ENCODE results near the gene SOS1.

SOS1 gene

DNA sequence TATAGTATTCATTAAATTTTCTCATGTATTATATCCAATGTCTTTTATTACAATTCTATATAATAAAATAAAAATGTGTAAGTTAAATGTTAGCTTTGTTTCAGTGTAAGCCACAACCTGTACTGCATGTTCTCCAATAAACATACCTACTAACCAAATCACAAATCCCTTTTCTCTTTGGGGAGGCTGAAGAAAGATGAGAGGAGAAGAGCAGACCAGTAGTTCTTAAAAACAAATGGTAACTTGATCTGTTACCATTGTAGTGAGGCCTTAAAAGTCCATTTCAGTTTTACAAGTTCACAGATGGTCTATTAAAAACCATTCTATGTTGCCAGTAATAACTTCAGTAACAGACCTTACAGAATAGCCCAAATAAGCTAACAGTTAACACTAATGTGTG is 100.5 kb downstream of the SOS1 start:
- no peak for DNase-seq

DNA sequence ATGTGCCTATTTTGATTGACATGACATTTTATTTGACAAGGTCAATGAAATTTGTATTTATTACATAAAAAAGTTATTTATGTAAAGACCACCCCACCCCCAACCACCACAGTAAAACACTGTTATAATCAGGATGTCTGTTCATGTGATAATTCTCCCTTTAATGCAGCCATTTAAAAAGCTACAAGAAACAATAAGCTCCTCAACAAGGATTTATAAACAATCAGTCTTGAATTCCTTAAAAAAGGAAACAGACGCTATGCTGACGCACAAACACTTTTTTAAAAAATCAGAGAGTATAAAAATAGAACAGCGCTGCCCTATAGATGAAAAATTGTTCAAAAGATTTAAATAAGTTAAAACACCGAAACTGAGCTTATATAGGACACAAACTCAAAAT is 102.2 kb downstream of the SOS1 start:
- DNase-seq = no peak

DNA sequence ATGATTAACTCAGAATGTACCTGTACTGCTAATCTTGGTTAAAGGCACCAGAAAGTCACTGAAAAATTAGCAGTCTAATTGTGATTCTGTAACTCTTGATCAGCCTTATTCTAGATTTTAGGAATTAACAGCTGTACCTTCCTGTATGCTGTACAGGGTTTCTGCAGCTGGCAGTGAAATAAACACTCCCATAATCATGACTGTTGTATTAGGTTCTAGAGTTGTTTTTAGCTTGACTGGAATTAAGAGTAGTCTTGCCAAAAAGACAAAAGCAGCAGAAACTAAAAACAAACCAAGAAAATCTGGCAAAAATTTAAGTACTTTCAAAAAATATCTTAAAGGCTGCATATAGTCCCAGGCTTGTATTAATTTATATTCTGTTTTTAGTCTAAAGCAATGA is 103.5 kb downstream of the SOS1 start:
- DNase-seq = no peak

DNA sequence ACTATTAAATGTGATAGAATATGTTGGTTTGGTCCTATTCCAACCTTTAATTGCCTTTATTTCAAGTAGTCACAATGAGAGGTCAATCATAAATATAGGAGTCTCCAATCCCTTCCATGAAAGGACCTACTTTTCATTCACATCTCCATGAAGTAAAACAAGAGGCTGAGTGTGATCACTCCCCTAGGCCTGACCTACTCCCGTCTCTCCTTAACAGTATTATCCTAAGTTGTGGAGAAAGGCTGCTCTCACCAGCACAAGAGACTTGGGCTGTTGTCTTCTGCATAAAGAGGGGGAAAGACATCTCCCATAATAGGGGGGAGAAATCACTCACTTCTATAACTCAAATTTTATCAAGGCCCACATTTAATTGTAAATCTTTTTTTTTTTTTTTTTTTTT is 105.4 kb downstream of the SOS1 start:
- DNase-seq = no peak

DNA sequence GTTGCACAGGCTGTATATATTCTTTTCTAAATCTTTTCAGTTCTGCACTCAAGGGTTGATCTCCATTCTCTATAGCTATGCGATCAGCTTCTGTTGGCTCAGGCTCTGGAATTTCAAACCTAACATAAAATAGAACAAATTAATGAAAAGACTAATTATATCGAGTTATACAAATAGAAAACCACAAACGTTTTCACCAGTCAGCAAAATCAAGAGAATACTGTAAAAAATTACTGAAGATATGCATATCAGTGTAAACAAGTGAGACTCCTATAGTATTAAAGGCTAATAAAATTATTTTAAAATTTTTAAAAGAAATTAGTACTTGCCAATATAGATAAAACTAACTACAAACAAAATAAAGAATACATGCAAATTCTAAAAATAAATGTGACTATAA is 107.0 kb downstream of the SOS1 start:
- DNase-seq = no peak

DNA sequence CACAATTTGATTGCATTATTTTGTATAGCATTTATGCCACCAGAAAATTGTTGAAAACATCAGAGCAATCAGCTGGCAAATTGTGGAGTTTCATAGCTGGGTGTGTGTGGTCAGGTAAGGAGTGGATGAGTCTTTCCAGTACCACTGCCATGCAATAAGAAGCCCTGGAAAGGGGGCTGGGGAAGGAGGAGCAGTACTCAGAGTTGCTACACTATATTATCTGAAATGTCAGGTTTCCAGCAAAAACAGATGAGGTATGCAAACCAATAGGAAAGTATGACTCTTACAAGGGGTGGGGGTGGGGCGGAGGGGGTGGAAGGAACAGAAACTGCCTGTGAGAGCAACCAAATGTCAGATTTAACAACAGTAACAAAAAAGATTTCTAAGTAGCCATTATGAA is 112.2 kb downstream of the SOS1 start:
- no peak for DNase-seq

DNA sequence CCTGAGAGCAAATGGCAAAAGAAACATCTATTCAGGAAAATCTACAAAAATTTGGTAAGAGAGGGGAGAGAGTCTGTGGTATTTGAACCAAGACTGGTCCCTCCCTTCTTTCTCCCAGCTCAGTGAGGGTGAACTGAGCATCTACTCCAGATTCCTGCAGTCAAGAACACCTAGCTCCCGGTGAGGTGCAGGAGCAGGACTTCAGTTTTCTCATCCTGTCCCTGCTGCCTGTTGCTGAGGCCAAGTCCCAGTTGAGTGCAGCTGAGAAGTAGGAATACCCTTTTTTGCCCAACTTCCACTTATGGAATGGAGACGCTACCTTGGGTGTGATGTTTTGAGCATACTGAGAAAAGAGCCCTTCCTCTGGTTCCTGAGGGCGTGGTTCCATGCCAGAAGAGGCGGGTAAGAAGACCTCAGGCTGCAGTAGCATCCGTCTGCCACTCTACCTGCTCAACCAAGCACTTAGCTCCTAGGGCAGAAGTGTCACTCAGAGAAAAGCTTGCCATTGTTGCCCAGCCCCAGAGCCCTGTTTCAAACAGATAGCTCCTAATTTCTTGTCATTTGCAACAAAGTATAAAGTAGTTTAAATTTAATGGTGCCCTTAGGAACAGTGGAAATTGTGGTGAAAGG is 112.9 kb downstream of the SOS1 start:
- DNase-seq = no peak

DNA sequence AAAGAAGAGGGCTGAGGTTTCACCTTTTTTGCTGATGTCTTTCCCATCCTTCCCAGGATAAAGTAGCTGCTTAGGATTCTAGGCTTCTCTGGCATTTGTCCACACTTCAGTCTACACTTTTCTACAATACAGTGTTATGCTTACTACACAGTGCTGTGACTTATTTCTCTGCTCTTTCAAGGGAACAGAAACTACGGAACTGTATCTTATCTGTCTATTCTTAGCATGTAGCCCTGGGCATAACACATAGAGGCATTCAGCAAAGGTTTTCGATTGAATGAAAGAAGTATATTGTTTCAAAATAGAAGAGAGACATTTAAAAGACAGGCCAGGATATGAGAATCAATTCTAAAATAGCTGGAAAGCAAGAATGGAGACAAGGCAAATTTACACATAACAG is 120.3 kb downstream of the SOS1 start:
- no peak for DNase-seq

DNA sequence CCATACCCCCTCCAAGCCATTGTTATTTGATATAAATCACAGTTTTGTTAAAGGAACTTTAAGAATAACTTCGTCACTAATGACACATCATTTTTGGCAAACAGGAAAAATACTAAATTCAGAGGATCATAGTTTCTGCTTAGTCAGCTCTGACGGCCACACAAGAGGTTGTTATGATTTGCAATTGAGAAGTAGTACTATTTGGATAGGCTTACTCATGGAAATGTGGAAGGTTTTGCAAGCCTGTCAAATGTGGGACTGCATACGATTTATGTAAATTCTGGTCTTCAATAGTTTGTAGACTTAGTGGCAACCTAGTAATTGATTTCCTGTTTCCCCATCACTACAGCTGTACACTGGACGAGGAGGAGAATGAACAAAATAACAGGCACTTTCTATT is 123.1 kb downstream of the SOS1 start:
- no peak for DNase-seq

DNA sequence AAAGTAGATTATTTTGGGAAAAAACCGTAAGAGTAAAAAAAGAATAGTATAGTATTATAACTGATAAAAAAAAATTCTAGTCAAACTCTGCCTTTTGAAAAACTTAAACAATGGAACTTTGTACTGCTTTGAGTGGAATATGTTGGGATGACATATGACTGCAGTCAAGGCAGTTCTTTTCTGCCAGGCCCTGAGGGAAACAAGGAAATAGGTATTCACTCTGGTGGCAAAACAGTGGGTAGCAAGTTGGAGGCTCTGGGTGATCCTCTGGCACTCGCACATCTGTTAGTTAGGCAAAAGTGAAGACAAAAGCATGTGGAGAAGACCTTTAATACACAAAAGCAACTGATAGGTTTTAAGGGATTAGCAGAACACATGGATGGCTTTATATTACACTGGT is 129.0 kb downstream of the SOS1 start:
- no peak for DNase-seq

DNA sequence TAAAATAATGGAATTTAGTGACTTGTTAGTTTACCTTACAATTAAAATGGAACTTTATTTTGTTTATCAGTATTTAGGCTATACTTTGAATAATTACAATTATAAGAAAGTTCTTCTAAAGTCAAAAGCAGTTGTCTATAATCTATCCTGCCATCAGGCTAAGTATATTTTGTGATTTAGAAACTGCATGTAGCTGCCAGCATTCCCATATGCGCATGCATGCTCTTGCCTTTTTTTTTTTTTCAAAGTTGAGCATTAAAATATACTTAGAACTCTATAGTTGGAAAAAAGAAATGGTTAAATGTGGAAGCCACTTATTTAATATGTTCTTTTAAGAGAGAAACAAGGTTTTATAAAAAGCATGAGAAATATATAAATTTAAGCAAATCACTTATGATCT is 132.1 kb downstream of the SOS1 start:
- no peak for DNase-seq

DNA sequence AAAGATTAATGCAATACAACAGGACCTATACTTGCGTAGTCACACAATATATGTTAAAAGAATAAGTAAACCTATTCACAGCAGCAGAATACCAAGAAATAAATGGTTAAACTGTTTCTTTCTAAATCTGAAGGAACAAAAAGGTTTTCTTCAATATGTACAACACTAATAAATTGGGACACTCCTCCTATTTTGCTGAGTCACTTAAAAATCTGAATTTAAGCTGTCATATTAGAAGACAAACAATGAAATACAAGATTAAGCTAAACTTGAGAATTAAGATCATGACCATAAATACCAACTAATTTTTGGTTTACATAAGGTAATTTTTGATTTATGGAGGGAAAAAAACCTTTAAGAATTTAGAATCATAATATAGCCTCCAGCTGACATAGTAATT is 138.4 kb downstream of the SOS1 start:
- no peak for DNase-seq

DNA sequence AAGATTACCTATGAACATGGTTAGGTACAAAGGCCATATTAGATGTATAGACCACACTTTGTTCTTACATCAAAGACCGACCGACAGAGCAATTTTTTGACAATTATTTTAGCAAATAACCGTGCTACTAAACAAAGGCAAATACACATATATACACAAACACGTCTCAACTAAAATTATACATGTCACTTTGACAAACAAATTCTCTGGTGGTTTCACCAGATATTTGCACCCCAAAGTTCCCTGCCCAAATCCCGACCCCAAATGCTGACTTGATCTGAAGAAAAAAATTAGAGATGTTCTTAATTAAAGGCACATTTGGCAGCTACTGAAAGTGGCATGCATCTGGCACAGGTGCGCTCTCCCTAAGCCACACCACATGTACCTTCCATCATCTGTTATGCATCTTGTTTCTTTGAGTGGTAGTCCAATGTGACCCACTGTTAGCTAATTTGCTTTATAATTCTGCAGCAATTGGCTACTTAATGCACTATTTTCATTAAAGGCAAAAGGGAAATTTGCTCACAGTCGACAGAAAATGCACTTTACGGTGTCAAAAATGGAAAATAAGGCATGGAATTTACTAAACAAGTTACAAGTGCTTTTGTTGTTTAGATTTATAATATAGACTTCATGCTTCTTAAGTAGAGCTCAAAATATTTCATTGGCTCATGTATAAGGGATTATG is 139.0 kb downstream of the SOS1 start:
- no peak for DNase-seq

DNA sequence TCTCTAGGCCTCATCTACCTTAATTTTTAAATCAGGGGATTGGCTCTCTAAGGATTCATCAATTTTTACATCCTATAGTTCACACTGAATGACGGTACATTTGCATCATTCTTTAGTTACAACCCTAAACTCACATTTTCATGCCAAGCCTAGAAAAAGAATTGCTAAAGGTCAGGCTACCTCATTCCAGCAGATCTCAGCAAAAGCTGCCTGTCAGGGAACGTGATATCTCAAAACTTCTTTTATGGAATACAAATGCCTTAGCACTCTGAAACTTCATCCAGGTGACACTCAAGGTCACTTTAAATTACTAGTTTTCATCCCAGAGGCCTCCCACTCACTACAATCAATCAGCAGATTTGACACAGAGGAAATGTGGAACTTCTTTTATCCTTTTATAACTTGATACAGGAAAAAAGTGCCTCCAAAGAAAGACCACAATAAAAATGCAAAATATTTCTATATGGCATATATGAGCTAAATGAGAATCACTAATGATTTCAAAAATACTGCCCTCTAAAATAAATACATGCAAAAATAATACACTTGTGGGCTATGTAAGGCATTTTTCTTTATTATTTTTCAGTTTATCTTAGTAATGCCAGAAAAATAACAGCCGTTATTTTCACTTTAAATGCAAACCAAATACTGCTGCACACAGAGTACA is 139.7 kb downstream of the SOS1 start:
- DNase-seq = no peak

DNA sequence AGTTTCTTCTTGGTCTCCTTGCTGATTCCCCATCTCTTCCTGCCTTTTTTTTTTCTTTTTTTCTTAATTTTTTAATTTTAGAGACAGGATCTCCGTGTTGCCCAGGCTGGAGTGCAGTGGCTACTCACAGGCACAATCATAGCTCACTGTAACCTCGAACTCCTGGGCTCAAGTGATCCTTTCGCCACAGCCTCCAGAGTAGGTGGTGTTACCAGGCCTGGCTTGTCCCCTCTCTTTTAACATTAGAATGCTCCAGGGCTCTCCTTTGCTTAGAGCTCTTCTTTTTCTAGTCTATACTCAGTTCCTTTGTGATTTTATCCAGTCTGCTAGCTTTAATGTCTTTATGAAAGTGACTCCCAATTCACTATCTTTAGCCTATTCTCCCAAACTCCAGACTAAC is 141.9 kb downstream of the SOS1 start:
- DNase-seq = no peak

DNA sequence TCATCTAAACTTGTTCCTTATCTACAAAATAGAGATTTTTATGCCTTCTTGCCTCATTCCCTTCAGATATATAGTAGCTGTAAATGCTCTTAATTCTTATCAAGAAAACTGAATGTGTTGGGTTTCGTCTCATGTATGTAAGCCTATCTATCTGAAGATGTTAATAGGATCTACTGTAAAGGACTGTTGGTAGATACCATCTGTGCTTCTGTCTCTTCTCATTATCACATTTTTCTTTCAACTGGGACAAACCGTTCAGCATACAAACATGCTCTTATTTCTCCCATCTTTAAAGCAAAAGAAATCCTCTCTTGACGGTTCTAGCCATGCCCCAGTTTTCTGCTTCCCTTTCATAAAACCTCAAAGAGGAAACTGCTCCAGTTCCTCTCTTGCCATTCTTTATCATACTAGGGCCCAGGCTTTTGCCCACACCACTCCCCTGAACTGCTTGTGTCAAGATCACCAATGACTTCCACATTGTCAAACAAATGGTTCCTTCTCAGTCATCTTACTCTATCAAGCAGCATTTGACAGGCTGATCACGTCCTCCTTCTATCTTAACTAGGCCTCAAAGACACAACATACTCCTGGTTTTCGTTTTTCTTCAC is 142.5 kb downstream of the SOS1 start:
- no peak for DNase-seq

DNA sequence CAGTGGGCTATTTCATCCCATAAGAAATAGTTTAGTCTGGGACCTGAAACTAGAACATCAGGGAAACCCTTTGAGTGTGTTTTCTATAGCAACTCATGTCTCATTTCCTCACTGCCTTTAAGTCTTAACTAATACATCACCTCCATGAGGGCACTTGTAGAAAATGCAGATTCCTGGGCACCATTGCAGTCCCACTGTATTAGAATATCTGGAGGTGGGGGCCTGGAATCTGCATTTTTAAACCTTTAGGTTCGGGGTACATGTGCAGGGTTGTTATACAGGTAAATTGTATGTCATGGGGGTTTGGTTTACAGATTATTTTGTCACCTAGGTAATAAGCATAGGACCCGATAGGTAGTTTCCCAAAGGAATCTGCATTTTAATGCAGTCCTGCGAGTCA is 143.8 kb downstream of the SOS1 start:
- DNase-seq = no peak

DNA sequence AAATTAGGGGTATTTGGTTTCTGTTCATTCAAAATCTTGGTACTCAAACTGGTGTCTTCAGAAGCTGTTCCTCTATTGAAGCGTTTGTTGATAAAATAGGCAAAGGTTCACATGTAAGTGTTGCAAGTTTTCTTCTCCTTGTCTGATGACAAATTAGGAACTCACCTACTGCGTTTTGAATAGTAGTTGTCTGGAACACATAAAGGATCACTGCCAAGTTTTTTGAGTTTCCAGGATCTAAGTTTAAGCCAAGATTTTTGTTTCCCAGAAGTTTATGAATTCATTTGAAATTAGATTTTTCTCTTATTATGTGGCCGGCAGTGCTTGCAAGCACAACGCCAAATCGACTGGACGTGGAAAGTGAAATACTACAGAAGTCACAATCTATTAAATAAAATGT is 145.8 kb downstream of the SOS1 start:
- no peak for DNase-seq

DNA sequence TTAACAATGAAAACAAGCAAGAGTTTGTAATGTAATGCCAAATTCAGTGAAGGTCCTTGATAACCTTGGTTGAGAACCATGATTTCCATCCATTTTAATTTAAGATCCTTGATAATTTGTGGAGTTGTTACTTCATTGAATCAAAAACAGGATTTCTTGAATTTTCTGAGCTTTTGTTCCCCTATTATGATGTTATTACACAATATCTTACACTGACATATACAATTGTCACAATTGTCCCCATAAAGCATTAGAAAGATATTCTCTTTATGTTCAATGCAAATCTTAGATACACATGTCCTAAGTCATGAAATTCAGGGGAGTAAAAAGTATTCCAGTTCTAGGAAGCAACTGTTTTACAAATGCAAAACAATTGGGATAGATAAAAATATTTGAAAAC is 147.6 kb downstream of the SOS1 start:
- DNase-seq = no peak

DNA sequence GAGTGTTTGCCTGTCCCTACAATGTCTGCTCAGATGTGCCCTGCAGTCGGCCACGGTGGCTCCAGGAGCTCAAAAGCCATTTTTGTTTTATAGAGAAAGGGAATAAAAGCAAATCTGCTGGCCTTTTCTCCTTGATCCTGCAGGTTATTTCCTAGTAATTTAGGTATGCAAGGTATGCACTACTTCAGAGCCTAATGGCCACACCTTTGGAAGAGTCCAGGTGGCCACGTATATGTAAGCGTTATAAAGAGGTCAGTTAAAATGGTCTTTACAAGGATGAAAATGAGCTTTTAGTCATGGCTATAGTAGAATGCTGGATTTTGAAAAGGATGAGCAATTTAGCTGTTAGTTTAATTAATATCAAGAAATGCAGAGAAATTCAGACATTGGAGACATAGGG is 149.5 kb downstream of the SOS1 start:
- DNase-seq = no peak

DNA sequence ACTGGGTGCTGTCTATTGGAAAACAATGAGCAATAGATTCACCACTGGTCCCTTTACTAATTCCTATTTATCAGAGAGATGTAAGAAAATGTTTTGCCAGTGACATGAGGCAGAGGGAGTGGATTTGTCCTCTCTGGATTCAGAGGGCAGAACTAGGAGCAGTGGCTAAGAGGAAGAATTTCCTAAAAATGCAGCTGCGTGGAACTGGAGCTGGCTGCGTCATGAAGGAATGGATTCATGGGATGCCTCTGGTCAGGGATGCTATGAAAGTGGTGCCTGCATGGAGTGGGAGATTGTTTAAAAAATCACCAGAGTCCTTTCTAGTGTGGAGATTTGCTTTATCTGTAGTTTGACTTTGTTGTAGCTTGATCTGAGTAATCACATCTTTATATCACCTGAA is 152.8 kb downstream of the SOS1 start:
- DNase-seq = no peak

DNA sequence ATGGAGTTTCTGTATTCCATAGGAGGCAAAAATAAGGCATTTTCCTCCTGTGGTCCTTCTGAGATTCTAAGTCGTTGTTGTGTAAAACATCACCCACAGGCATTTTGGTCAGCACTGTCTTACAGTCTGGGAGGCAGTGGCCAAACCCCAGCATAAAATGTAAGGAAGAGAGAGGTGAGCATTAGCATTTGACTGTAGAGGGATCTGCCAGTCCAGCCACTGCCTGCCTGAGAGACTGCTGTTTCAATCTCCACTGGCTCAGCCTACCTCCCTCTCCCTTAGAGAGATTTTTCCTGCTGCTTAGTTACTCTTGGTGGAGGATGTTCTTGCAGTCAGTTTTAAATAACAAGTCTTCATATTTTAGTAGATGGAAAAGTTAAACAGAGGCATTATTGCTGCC is 154.2 kb downstream of the SOS1 start:
- DNase-seq = no peak

DNA sequence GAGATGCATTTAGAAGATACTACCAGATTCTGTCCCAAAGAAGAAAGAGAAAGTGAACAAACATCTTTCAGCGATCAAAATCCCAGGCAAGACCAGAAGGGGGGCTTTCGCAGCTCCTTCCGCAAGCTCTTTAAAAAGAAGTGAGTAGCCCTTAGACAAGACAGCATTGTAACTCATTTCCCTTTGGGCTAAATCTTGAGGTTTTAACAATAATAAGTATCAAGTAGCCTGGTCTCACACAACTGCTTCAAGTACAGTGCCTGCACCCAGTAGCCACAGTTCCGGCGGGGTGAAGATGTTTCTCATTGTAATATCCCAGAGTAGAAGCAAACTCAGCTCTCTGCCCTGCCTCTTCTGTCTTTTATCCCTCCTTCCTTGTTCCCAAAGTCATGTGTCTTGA is 154.8 kb downstream of the SOS1 start:
- DNase-seq = no peak

DNA sequence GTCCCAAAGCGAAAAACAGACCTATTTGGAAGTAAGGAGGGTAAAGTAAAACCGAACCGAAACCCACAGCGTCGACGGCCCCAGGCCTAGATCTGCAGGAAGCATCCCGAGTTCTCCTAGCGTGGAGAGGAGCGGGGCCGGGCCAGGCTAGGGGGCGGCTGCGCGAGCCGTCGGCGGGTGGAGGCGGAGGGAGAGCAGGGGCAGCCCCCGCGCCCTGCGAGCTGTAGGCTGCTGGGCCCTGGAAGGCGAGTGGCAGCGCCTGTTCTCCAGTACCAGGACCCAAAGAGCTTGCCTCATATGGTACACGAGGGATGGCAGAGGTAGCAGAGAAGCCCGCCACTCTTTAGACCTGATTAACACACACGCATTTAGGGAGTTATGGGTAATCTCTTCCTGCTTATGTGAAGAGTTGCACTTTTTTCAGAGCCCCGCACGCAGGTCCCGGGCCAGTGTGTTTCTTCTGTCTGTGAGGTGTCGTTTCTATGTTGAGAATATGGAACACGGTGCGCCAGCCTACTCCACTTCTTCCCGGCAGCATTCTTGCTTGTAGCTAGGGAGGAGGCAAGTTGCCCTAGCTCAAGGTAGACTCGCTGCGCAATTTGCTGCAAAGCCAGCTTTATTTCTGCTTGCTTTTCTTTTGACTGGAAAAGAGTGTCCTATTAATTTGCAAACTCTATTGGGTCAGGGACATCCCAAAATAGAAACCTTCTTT is 160.1 kb downstream of the SOS1 start:
- DNase-seq = no peak

Measured in left hindlimb (tissue), 1 donor.